GM19324 (cell line): Measurements from ENCODE around the gene NUDT16L1.
"Not testable (repeated sequence)": the region's sequence is repeated elsewhere in the genome, so short reads cannot be mapped to it uniquely, and the experiment has no call there.

Source experiments
- ATAC-seq: cut with Tn5 transposase; IDR thresholded peaks from one replicate; pipeline ENCODE4 v1.9.1; 2021; ENCODE audit warnings: mild to moderate bottlenecking, moderate library complexity; ENCODE audit not compliant: unreplicated experiment, low FRiP score

NUDT16L1 gene

GRCh38 chr16:4713663-4714501 lies 20.5 kb downstream of the NUDT16L1 start:
- ATAC-seq = no peak

GRCh38 chr16:4714996-4715395 lies 21.6 kb downstream of the NUDT16L1 start:
- no peak for ATAC-seq

DNA sequence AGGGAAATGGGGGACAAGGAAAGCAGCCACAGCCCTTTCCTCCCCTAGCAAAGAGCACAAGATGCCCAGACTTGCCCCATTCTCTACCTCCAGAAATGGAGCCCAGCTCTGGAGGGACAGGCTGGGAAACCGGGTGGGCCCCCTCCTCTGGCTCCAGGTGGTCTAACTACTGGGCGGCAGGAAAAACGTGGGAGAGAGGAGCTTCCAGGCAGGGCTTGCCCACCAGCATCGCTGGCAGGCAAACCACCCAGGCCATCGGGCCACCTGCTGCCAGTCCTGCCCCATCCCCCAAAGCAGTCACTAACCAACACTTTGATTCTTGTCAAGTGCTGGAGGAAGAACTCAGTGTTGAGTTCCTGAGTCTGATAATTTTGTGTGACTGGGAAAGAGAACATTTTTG lies 25.1 kb downstream of the NUDT16L1 start:
- no peak for ATAC-seq

GRCh38 chr16:4723071-4723767 lies 29.9 kb downstream of the NUDT16L1 start:
- no peak for ATAC-seq

GRCh38 chr16:4724661-4725270 lies 31.4 kb downstream of the NUDT16L1 start:
- no peak for ATAC-seq

DNA sequence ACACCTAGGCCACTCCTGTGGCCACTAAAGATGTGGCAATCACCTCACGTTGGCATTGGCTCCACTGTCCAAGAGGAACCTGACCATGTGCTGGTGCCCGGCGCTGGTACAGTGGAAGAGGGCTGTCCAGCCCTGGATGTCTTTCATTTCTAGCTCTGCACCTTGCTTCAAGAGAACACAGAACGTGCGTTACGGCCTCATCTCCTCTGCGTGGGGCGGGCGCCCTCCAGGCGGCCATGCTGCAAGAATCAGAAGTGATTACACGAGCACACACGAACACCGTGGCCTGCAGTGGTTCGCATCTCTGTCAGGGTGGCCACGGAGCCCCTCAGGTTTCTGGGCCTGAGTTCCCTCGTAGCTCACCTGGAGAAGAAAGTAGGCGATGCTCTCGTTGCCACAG lies 33.3 kb downstream of the NUDT16L1 start:
- ATAC-seq = no peak

- ATAC-seq = no peak
Observed at GRCh38 chr16:4728676-4729075, 35.3 kb downstream of the NUDT16L1 start.

DNA sequence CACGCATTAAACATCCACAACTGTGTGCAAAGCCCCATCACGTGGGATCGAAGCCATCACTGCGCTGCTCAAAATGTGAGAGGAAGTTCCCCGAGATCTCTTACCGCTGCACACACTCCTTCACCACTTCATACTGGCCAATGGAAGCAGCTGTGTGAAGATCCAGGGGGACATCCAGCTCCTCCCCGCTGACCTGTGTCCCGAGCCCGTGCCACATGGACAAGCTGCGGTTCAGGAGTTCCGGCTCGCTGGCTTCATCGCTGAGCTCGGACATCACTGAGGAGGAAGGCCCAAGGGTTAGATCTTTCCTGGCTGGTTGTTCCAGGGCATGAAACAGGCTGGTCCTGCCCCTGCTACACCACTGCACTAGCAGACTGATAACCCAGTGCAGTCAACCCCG lies 36.5 kb downstream of the NUDT16L1 start:
- ATAC-seq = no peak

DNA sequence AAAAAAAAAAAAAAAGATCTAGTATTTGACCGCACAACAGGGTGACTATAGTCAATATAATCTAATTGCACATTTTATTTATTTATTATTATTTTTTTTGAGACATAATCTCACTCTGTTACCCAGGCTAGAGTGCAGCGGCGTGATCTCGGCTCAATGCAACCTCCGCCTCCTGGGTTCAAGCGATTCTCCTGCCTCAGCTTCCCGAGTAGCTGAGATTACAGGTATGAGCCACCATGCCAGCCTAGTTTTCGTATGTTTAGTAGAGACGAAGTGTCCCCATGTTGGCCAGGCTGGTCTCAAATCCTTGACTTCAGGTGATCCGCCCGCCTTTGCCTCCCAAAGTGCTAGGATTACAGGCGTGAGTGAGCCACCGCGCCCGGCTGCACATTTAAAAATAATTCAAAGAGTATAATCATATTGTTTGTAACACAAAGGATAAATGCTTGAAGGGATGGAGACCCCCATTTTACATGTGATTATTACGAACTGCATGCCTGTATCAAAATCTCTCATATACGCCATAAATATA lies 39.9 kb downstream of the NUDT16L1 start:
- no peak for ATAC-seq

DNA sequence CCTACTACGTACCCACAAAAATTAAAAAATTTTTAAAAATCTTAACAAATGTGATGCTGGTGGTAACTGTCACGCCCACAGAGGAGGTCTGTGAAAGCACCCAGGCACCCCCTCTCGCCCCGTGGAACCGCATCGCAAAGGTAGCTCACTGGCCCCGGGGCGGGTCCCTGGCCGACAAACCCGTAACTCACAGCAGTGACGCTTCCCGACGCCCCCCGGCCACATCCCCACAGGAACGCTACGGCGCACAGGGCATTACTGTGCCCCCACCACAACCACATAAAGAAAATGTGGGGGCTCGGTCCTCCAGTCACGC lies 40.3 kb downstream of the NUDT16L1 start:
- ATAC-seq = no peak

- ATAC-seq = peak; percentile 83
Observed at GRCh38 chr16:4734063-4734729, 40.8 kb downstream of the NUDT16L1 start, which contains the start of the genes ANKS3 and DNAAF8. TSS of gene ANKS3 (minus strand) at chr16:4734271. CDS start at chr16:4730149, 4,122 bp downstream. TSS of gene DNAAF8 (plus strand) at chr16:4734537. CDS start at chr16:4736515, 1,978 bp downstream.

- ATAC-seq = peak; percentile 56
Observed at GRCh38 chr16:4734730-4735535, 41.6 kb downstream of the NUDT16L1 start.

GRCh38 chr16:4736546-4736945 lies 43.2 kb downstream of the NUDT16L1 start:
- ATAC-seq = no peak

DNA sequence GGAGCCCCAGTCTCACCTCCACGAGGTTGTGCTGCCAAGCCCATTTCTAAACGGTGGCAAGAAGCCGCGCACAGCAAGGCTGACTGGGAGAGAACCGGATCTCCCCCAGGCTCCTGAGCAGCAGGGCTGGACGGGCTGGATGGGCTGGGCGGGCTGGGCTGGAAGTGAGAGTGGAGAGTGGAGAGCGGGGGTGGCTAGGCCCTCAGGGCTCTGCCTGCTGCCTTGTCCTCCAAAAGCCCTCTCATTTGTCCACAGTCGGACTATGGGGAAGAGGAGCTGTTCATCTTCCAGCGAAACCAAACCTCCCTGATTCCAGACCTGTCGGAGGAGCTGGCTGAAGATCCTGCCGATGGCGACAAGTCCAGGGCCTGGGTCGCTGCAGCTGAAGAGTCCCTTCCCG lies 44.2 kb downstream of the NUDT16L1 start:
- no peak for ATAC-seq

GRCh38 chr16:4738370-4738769 lies 45.0 kb downstream of the NUDT16L1 start:
- not testable (repeated sequence) for ATAC-seq

DNA sequence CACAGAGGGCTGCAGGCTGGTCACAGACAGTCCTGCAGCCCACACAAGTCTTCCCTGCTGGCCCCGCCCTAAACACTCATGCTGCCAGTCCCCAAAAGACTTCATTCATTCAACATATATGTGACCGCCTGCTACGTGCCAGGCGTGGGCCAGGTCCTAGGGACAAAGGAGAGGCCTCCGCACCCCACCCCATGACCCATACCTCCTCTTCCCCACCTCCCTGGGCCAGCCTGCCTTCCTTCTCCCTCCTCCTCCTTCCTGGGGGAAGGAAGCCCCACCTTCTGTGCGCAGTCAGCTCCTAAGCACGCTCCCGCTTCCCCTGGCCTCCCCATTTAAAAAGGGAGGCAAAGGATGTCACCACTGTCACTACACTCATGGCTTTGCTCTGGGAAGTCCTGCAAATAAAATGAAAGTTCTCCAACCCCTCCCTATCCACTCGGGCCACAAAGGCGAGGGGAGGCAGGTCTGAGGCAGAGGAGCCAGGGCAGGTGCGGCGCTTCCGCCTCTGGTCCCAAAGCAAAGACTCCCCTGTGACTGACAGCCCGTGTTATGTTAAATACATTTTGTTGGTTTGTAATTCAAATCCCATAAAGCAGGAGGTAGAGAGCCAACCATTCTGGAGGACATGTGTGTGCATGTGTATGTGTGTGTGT lies 50.0 kb downstream of the NUDT16L1 start:
- ATAC-seq = no peak

GRCh38 chr16:4744555-4745273 lies 51.4 kb downstream of the NUDT16L1 start:
- ATAC-seq = no peak

- no peak for ATAC-seq
Observed at GRCh38 chr16:4745274-4745569, 51.9 kb downstream of the NUDT16L1 start.
